ENCODE data around the gene DDIT3. TPM values are rescaled to one million over a fixed set of nuclear protein-coding genes. Genes with fewer than 3 reads are reported as not detected.

The DDIT3 gene
- total RNA-seq, 1 experiment from 2014 or later: 79.2 TPM

GRCh38 chr12:57533108-57533507 is 12.8 kb upstream of the DDIT3 start:
- no peaks in the 10 kb centered on the region for H3K27me3 ChIP-seq (replicated peaks; ENCODE audit: control insufficient read depth, insufficient read depth, low read length)
- Mint-ChIP-seq H3K27me3 (ENCODE audit: insufficient read depth, unreplicated experiment) (no peaks in the 10 kb centered on the region), H3K4me1 (ENCODE audit: low read depth, unreplicated experiment) (no peaks in the 10 kb centered on the region), H3K9me3 (ENCODE audit: unreplicated experiment) (no peaks in the 10 kb centered on the region), H3K4me3 (ENCODE audit: unreplicated experiment) (no peak overlapping the region), H3K36me3 (ENCODE audit: insufficient read depth, unreplicated experiment) (peaks cover 75% of the 10 kb centered on the region), H3K27ac (ENCODE audit: unreplicated experiment) (no peak overlapping the region)
- no peaks in the 10 kb centered on the region for H3K9me3 ChIP-seq
- BruUV-seq (replicated peaks): no TSS peak
- H3K36me3 ChIP-seq (ENCODE audit: control insufficient read depth, insufficient read depth, low read length): peaks cover 3% of the 10 kb centered on the region; the same call in 1 of the 2 replicates
- no peak overlapping the region for H3K4me3 ChIP-seq (ENCODE audit: low read depth, low read length)
- POLR2A ChIA-PET: no interaction called here
- no peaks in the 10 kb centered on the region for H3K4me1 ChIP-seq
- intact Hi-C loops (cut with micrococcal nuclease; ENCODE audit: unreplicated experiment): no loop called here
- no peak for TF ChIP-seq CTCF (IDR thresholded peaks at IDR 0.05; ENCODE audit: insufficient read depth in 1 of 2, low read depth in 1 of 2, low read length in 1 of 2, severe bottlenecking in 1 of 2, unreplicated experiment in 1 of 2)
- no peak for DNase-seq
- CTCF ChIA-PET: no interaction called here

- H3K4me1 Mint-ChIP-seq (ENCODE audit: low read depth, unreplicated experiment): no peaks in the 10 kb centered on the region
- H3K27ac Mint-ChIP-seq (ENCODE audit: unreplicated experiment): no peak overlapping the region
- H3K36me3 Mint-ChIP-seq (ENCODE audit: insufficient read depth, unreplicated experiment): peaks cover 69% of the 10 kb centered on the region
- Histone ChIP-seq H3K36me3 (ENCODE audit: control insufficient read depth, insufficient read depth, low read length) (peaks cover 5% of the 10 kb centered on the region), H3K4me1 (no peaks in the 10 kb centered on the region), H3K4me3 (ENCODE audit: low read depth, low read length) (no peak overlapping the region), H3K9me3 (no peaks in the 10 kb centered on the region), H3K27me3 (replicated peaks; ENCODE audit: control insufficient read depth, insufficient read depth, low read length) (no peaks in the 10 kb centered on the region)
- intact Hi-C loops (cut with micrococcal nuclease; ENCODE audit: unreplicated experiment): no loop called here
- ChIA-PET CTCF (no interaction called here), POLR2A (no interaction called here)
- H3K27me3 Mint-ChIP-seq (ENCODE audit: insufficient read depth, unreplicated experiment): no peaks in the 10 kb centered on the region
- H3K9me3 Mint-ChIP-seq (ENCODE audit: unreplicated experiment): no peaks in the 10 kb centered on the region
- DNase-seq: no peak
- no TSS peak for BruUV-seq (replicated peaks)
- TF ChIP-seq CTCF (IDR thresholded peaks at IDR 0.05; ENCODE audit: insufficient read depth in 1 of 2, low read depth in 1 of 2, low read length in 1 of 2, severe bottlenecking in 1 of 2, unreplicated experiment in 1 of 2): no peak
- no peak overlapping the region for H3K4me3 Mint-ChIP-seq (ENCODE audit: unreplicated experiment)
Measured at GRCh38 chr12:57531836-57532235, 11.5 kb upstream of the DDIT3 start.

- CTCF ChIA-PET: no interaction called here
- Mint-ChIP-seq H3K4me1 (ENCODE audit: low read depth, unreplicated experiment) (no peaks in the 10 kb centered on the region), H3K36me3 (ENCODE audit: insufficient read depth, unreplicated experiment) (peaks cover 67% of the 10 kb centered on the region), H3K4me3 (ENCODE audit: unreplicated experiment) (no peak overlapping the region), H3K9me3 (ENCODE audit: unreplicated experiment) (no peaks in the 10 kb centered on the region), H3K27me3 (ENCODE audit: insufficient read depth, unreplicated experiment) (no peaks in the 10 kb centered on the region), H3K27ac (ENCODE audit: unreplicated experiment) (no peak overlapping the region)
- H3K27me3 ChIP-seq (replicated peaks; ENCODE audit: control insufficient read depth, insufficient read depth, low read length): no peaks in the 10 kb centered on the region
- H3K9me3 ChIP-seq: no peaks in the 10 kb centered on the region
- no peak for TF ChIP-seq CTCF (IDR thresholded peaks at IDR 0.05; ENCODE audit: insufficient read depth in 1 of 2, low read depth in 1 of 2, low read length in 1 of 2, severe bottlenecking in 1 of 2, unreplicated experiment in 1 of 2)
- H3K4me3 ChIP-seq (ENCODE audit: low read depth, low read length): no peak overlapping the region
- peaks cover 8% of the 10 kb centered on the region for H3K36me3 ChIP-seq (ENCODE audit: control insufficient read depth, insufficient read depth, low read length)
- intact Hi-C loops (cut with micrococcal nuclease; ENCODE audit: unreplicated experiment): no loop called here
- POLR2A ChIA-PET: no interaction called here
- no peak for DNase-seq
- no peaks in the 10 kb centered on the region for H3K4me1 ChIP-seq
- BruUV-seq (replicated peaks): TSS peak; percentile 81
Measured at GRCh38 chr12:57530396-57531142, 10.3 kb upstream of the DDIT3 start.

Measured in Caco-2 (cell line).